ENCODE data around the gene MRC1.

DNA sequence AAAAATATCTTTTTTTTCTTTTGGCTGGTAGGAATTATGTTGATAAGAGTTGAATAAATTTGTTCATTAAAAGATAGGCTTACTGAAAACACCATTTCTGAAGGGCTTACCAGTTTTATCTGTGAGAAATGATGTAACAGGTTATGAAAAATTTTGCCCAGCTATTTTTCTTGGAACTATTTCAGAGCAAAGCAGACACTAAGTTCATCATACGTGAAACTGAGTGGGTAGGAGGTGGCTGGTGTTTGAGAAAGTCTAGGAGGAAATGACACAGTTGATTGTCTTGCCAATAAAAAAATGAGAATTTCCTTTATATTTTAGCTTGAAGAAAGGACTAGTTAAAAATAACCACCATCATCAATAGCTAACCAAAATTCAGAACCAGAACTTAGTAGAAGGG lies 6.2 kb upstream of the MRC1 start:
- TF ChIP-seq CTCF (conservative IDR thresholded peaks at IDR 0.05): no peak
- TF ChIP-seq EZH2 (IDR thresholded peaks at IDR 0.05; ENCODE audit: low read depth): no peak
